Stimulated activated CD4-positive, alpha-beta T cell treated with anti-CD3 and anti-CD28 coated beads, Interleukin-4, amount 100 ng/mL, for 1 hour (primary cell): ENCODE results near the gene XRCC1.
"Not testable (repeated sequence)": the region's sequence is repeated elsewhere in the genome, so short reads cannot be mapped to it uniquely, and the experiment has no call there.

Experiments used
- DNase-seq: peaks from one replicate; pipeline ENCODE4 v3.0.0-alpha.2; 2020

Gene XRCC1

GRCh38 chr19:43598445-43599240 is 23.3 kb upstream of the XRCC1 start:
- no peak for DNase-seq

GRCh38 chr19:43597876-43598275 is 22.5 kb upstream of the XRCC1 start:
- DNase-seq: no peak

GRCh38 chr19:43596842-43597461 is 21.6 kb upstream of the XRCC1 start:
- DNase-seq: no peak

GRCh38 chr19:43595999-43596841 is 20.9 kb upstream of the XRCC1 start, which contains the start of the genes IRGQ and ZNF576:
Gene IRGQ (minus strand): TSS chr19:43596134. CDS start chr19:43595338, 796 bp downstream.
Gene ZNF576 (plus strand): TSS chr19:43596595. CDS start chr19:43597109, 514 bp downstream.
- DNase-seq: peak; percentile 100

- peak; percentile 32 for DNase-seq
Measured at GRCh38 chr19:43595605-43595998, 20.3 kb upstream of the XRCC1 start.

GRCh38 chr19:43594710-43595604 is 19.6 kb upstream of the XRCC1 start:
- peak; percentile 73 for DNase-seq

GRCh38 chr19:43594081-43594697 is 18.9 kb upstream of the XRCC1 start:
- no peak for DNase-seq

GRCh38 chr19:43592800-43593350 is 17.5 kb upstream of the XRCC1 start:
- DNase-seq: no peak

GRCh38 chr19:43591904-43592772 is 16.8 kb upstream of the XRCC1 start:
- no peak for DNase-seq

- DNase-seq: no peak
Measured at GRCh38 chr19:43589678-43590077, 14.4 kb upstream of the XRCC1 start.

GRCh38 chr19:43589277-43589676 is 13.9 kb upstream of the XRCC1 start:
- no peak for DNase-seq

GRCh38 chr19:43587029-43587428 is 11.7 kb upstream of the XRCC1 start:
- not testable (repeated sequence) for DNase-seq

- DNase-seq: no peak
Measured at GRCh38 chr19:43586346-43586745, 11.0 kb upstream of the XRCC1 start.

- DNase-seq: no peak
Measured at GRCh38 chr19:43584484-43584883, 9.2 kb upstream of the XRCC1 start.

- no peak for DNase-seq
Measured at GRCh38 chr19:43582495-43582894, 7.2 kb upstream of the XRCC1 start.

- no peak for DNase-seq
Measured at GRCh38 chr19:43581467-43581866, 6.1 kb upstream of the XRCC1 start.

- no peak for DNase-seq
Measured at GRCh38 chr19:43578787-43579186, 3.5 kb upstream of the XRCC1 start.

- DNase-seq: no peak
Measured at GRCh38 chr19:43575955-43576878, 890 bp upstream of the XRCC1 start.

GRCh38 chr19:43574424-43575155 is 737 bp downstream of the XRCC1 start:
- DNase-seq: no peak
